ENCODE measurements around the gene EFNB2. TPM values are rescaled to one million over a fixed set of nuclear protein-coding genes. Genes with fewer than 3 reads are reported as not detected.

Gene EFNB2
- polyA plus RNA-seq, 3 donors = not detected

GRCh38 chr13:106534639-106535551 is 567 bp downstream of the EFNB2 start:
- Mint-ChIP-seq H3K4me3 (peak overlapping the region; percentile 78 to 91), H3K4me1 (peaks cover 24% of the 10 kb centered on the region), H3K27ac (no peak overlapping the region), H3K27me3 (ENCODE audit: low read depth in 3 of 3) (peaks cover 52 to 63% (median 55%) of the 10 kb centered on the region in 3 donors), H3K36me3 (peaks cover 0 to 5% of the 10 kb centered on the region in 2 donors), H3K9me3 (peaks cover 0 to 8% (median 4%) of the 10 kb centered on the region in 7 donors)
- H4K20me1 ChIP-seq (ENCODE audit: insufficient read depth, low read length) = no peaks in the 10 kb centered on the region
- intact Hi-C loops (cut with micrococcal nuclease) = no loop called here
- no peak overlapping the region for H3K27ac ChIP-seq (ENCODE audit: low read depth in 1 of 2, low read length in 2 of 2)
- peaks cover 24 to 34% of the 10 kb centered on the region in 2 donors for H3K4me1 ChIP-seq (ENCODE audit: control insufficient read depth in 1 of 2, insufficient read depth in 2 of 2, low read length in 2 of 2)
- peak in 1 of 3 donors; percentile 4 for DNase-seq
- H3K9me3 ChIP-seq (replicated peaks in 1 of 2; ENCODE audit: control insufficient read depth in 1 of 2, insufficient read depth in 1 of 2, low read length in 2 of 2) = peaks cover 0 to 15% of the 10 kb centered on the region in 2 donors
- peak overlapping the region; percentile 91 for H3K4me2 ChIP-seq (replicated peaks; ENCODE audit: extremely low read depth, low read length, poor library complexity, severe bottlenecking)
- H3K36me3 ChIP-seq (replicated peaks in 1 of 2; ENCODE audit: control insufficient read depth in 1 of 2, insufficient read depth in 2 of 2, low read length in 2 of 2) = no peaks in the 10 kb centered on the region
- peak overlapping the region; percentile 15 for H3K9ac ChIP-seq (ENCODE audit: insufficient read depth, low read length, poor library complexity, severe bottlenecking)
- under 1% methylated on average over 113 of the region's 121 CpGs for WGBS (ENCODE audit: insufficient coverage)
- peak overlapping the region; percentile 77 for H2AFZ ChIP-seq (ENCODE audit: insufficient read depth, low read depth, low read length, poor library complexity, severe bottlenecking)
- TF ChIP-seq, protein P1, sequence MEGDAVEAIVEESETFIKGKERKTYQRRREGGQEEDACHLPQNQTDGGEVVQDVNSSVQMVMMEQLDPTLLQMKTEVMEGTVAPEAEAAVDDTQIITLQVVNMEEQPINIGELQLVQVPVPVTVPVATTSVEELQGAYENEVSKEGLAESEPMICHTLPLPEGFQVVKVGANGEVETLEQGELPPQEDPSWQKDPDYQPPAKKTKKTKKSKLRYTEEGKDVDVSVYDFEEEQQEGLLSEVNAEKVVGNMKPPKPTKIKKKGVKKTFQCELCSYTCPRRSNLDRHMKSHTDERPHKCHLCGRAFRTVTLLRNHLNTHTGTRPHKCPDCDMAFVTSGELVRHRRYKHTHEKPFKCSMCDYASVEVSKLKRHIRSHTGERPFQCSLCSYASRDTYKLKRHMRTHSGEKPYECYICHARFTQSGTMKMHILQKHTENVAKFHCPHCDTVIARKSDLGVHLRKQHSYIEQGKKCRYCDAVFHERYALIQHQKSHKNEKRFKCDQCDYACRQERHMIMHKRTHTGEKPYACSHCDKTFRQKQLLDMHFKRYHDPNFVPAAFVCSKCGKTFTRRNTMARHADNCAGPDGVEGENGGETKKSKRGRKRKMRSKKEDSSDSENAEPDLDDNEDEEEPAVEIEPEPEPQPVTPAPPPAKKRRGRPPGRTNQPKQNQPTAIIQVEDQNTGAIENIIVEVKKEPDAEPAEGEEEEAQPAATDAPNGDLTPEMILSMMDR (IDR thresholded peaks at IDR 0.05) = no peak
- H3K79me2 ChIP-seq (ENCODE audit: insufficient read depth, low read length) = no peaks in the 10 kb centered on the region
- peaks cover 48 to 63% of the 10 kb centered on the region in 2 donors for H3K27me3 ChIP-seq (ENCODE audit: control insufficient read depth in 2 of 2, insufficient read depth in 2 of 2, low read length in 2 of 2)
- peak overlapping the region in 2 of 3 experiments; percentile 48 to 77 for H3K4me3 ChIP-seq (replicated peaks in 1 of 3; ENCODE audit: low read depth in 2 of 3, low read length in 3 of 3)

- Histone ChIP-seq H3K27ac (ENCODE audit: low read depth in 1 of 2, low read length in 2 of 2) (no peak overlapping the region), H2AFZ (ENCODE audit: insufficient read depth, low read depth, low read length, poor library complexity, severe bottlenecking) (peak overlapping the region; percentile 48), H3K9me3 (replicated peaks in 1 of 2; ENCODE audit: control insufficient read depth in 1 of 2, insufficient read depth in 1 of 2, low read length in 2 of 2) (peaks cover 0 to 15% of the 10 kb centered on the region in 2 donors), H3K79me2 (ENCODE audit: insufficient read depth, low read length) (no peaks in the 10 kb centered on the region), H3K27me3 (ENCODE audit: control insufficient read depth in 2 of 2, insufficient read depth in 2 of 2, low read length in 2 of 2) (peaks cover 56 to 71% of the 10 kb centered on the region in 2 donors), H3K9ac (ENCODE audit: insufficient read depth, low read length, poor library complexity, severe bottlenecking) (no peak overlapping the region), H3K4me3 (replicated peaks in 1 of 3; ENCODE audit: low read depth in 2 of 3, low read length in 3 of 3) (peak overlapping the region in 1 of 3 experiments; percentile 63), H4K20me1 (ENCODE audit: insufficient read depth, low read length) (no peaks in the 10 kb centered on the region), H3K4me2 (replicated peaks; ENCODE audit: extremely low read depth, low read length, poor library complexity, severe bottlenecking) (peak overlapping the region; percentile 91), H3K4me1 (ENCODE audit: control insufficient read depth in 1 of 2, insufficient read depth in 2 of 2, low read length in 2 of 2) (peaks cover 24 to 34% of the 10 kb centered on the region in 2 donors), H3K36me3 (replicated peaks in 1 of 2; ENCODE audit: control insufficient read depth in 1 of 2, insufficient read depth in 2 of 2, low read length in 2 of 2) (no peaks in the 10 kb centered on the region)
- peaks cover 0 to 5% of the 10 kb centered on the region in 2 donors for H3K36me3 Mint-ChIP-seq
- 4% methylated on average over 58 of the region's 66 CpGs for WGBS (ENCODE audit: insufficient coverage)
- peak overlapping the region; percentile 61 to 88 for H3K4me3 Mint-ChIP-seq
- H3K27ac Mint-ChIP-seq = no peak overlapping the region
- H3K9me3 Mint-ChIP-seq = peaks cover 0 to 8% (median 4%) of the 10 kb centered on the region in 7 donors
- DNase-seq = peak in 1 of 3 donors; percentile 17
- H3K27me3 Mint-ChIP-seq (ENCODE audit: low read depth in 3 of 3) = peaks cover 59 to 70% (median 59%) of the 10 kb centered on the region in 3 donors
- TF ChIP-seq, protein P1 (IDR thresholded peaks at IDR 0.05) = no peak
- intact Hi-C loops (cut with micrococcal nuclease) = no loop called here
- peaks cover 24% of the 10 kb centered on the region for H3K4me1 Mint-ChIP-seq
Observed at GRCh38 chr13:106533943-106534638, 1.4 kb downstream of the EFNB2 start.

Measured in CD14-positive monocyte (primary cell).